ENCODE measurements around the gene MRC2.

DNA sequence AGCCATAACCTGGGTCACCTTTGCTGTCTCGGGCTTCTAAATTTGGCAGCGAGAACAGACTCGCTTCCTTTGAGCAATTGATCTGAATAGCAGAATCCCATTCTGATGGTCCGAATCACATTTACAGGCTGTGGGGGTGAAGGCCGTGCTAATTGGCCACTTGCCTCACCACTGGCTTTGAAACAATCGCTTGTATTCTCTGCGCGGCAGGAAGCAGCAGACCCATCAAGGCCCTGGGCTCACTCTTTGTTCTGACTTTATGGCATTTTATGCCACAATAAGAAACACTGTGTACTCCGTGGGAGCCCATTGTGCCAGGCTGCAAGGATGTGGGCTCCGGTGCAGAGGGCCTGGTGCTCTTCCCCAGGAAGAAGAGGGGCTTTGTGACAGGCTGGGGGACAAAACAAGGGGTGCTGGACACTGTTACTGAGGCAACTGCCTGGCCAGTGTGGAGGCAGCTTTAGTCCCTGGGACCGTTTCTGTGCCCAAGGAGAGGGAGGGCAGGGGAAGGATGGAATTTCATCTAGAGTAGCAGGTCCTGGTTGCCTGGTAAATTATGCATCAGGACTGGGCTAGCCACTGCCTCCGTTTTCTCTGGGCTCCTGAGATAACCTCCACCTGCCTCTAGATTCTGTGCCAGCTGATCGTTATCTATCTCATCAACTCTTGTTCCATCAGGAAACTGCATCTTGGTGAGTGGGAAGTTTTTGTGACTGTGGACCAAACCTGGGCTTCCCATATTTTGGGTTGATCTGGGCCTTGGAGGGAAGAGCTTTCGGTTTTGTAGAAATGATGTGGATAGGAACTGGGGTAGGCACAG is 78.5 kb downstream of the MRC2 start:
- TF ChIP-seq, protein P1, sequence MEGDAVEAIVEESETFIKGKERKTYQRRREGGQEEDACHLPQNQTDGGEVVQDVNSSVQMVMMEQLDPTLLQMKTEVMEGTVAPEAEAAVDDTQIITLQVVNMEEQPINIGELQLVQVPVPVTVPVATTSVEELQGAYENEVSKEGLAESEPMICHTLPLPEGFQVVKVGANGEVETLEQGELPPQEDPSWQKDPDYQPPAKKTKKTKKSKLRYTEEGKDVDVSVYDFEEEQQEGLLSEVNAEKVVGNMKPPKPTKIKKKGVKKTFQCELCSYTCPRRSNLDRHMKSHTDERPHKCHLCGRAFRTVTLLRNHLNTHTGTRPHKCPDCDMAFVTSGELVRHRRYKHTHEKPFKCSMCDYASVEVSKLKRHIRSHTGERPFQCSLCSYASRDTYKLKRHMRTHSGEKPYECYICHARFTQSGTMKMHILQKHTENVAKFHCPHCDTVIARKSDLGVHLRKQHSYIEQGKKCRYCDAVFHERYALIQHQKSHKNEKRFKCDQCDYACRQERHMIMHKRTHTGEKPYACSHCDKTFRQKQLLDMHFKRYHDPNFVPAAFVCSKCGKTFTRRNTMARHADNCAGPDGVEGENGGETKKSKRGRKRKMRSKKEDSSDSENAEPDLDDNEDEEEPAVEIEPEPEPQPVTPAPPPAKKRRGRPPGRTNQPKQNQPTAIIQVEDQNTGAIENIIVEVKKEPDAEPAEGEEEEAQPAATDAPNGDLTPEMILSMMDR (IDR thresholded peaks at IDR 0.05): no peak
- TF ChIP-seq ZFX (IDR thresholded peaks at IDR 0.05; ENCODE audit: borderline replicate concordance): no peak

Data from 22Rv1 (cell line).